Keratinocyte (primary cell): ENCODE measurements around the gene CDH22. TPM values are rescaled to one million over a fixed set of nuclear protein-coding genes. Genes with fewer than 3 reads are reported as not detected.

ENCODE experiments used
- DNase-seq: peaks from one replicate; pipeline ENCODE4 v3.0.0-alpha.2; 2011; ENCODE audit warnings: low read depth, missing footprints, low spot score
- FAIRE-seq: peaks from 2 replicates; lab custom pipeline; 2011; peaks lifted over from hg19 to GRCh38; lab: Jason Lieb, UNC
- H2AFZ ChIP-seq: 2 replicates; pipeline ENCODE4 v1.6.0; 2012; ENCODE audit warnings: low read length, control low read depth, inconsistent platforms; ENCODE audit not compliant: control insufficient read depth
- H3K27ac ChIP-seq: 2 replicates; pipeline ENCODE4 v1.5.1; 2011; ENCODE audit warnings: low read length; ENCODE audit not compliant: control insufficient read depth, insufficient read depth
- H3K27me3 ChIP-seq: 3 replicates; pipeline ENCODE4 v1.6.0; 2011; ENCODE audit warnings: low read length; ENCODE audit not compliant: control insufficient read depth, insufficient read depth; ENCODE audit errors: extremely low read depth
- H3K36me3 ChIP-seq, 2 experiments: 2 replicates in 1 of 2; 3 replicates in 1 of 2; pipeline ENCODE4 v1.5.1; 2011; ENCODE audit warnings: low read length in 2 of 2, mild to moderate bottlenecking in 1 of 2; ENCODE audit not compliant: control insufficient read depth in 2 of 2, insufficient read depth in 2 of 2; ENCODE audit errors: extremely low read depth in 1 of 2
- H3K4me1 ChIP-seq: 3 replicates; pipeline ENCODE4 v1.5.1; 2011; ENCODE audit warnings: low read length; ENCODE audit not compliant: control insufficient read depth, insufficient read depth; ENCODE audit errors: extremely low read depth
- H3K4me2 ChIP-seq: 3 replicates; pipeline ENCODE4 v1.6.0; 2011; ENCODE audit warnings: low read depth, low read length; ENCODE audit not compliant: control insufficient read depth, insufficient read depth; ENCODE audit errors: extremely low read depth
- H3K4me3 ChIP-seq, 3 experiments: fragments of 200-600 bp in 1 of 3; sonication (generic) in 1 of 3; 2 replicates in 2 of 3; 3 replicates in 1 of 3; pipeline ENCODE4 v1.5.1; 2011 to 2016; ENCODE audit warnings: low read length in 3 of 3, mild to moderate bottlenecking in 3 of 3, control low read depth in 2 of 3, inconsistent platforms in 1 of 3, low read depth in 1 of 3, mixed read lengths in 1 of 3, mixed run types in 1 of 3, moderate library complexity in 1 of 3; ENCODE audit not compliant: control insufficient read depth in 2 of 3, insufficient read depth in 2 of 3; ENCODE audit errors: extremely low read depth in 1 of 3
- H3K79me2 ChIP-seq: 2 replicates; pipeline ENCODE4 v1.6.0; 2012; ENCODE audit warnings: low read length; ENCODE audit not compliant: control insufficient read depth, insufficient read depth
- H3K9ac ChIP-seq: 3 replicates; pipeline ENCODE4 v1.6.0; 2011; ENCODE audit warnings: low read length; ENCODE audit not compliant: control insufficient read depth, insufficient read depth; ENCODE audit errors: extremely low read depth
- H3K9me1 ChIP-seq: 3 replicates; pipeline ENCODE4 v1.6.0; 2011; ENCODE audit warnings: low read length; ENCODE audit not compliant: control insufficient read depth, insufficient read depth; ENCODE audit errors: extremely low read depth
- H3K9me3 ChIP-seq: 2 replicates; pipeline ENCODE4 v1.5.1; 2012; ENCODE audit warnings: low read depth, low read length; ENCODE audit not compliant: control insufficient read depth
- H4K20me1 ChIP-seq: 3 replicates; pipeline ENCODE4 v1.6.0; 2011; ENCODE audit warnings: low read length; ENCODE audit not compliant: control insufficient read depth, insufficient read depth; ENCODE audit errors: extremely low read depth
- CTCF ChIP-seq, 3 experiments: IDR thresholded peaks in 1 of 3; conservative IDR thresholded peaks in 1 of 3; optimal IDR thresholded peaks in 1 of 3; 2 replicates in 2 of 3; 3 replicates in 1 of 3; pipeline versions ENCODE3 to v1.5.1; 2011; ENCODE audit warnings: low read length in 3 of 3, mild to moderate bottlenecking in 3 of 3, moderate library complexity in 2 of 3, control low read depth in 1 of 3, inconsistent platforms in 1 of 3; ENCODE audit not compliant: insufficient read depth in 2 of 3; ENCODE audit errors: extremely low read depth in 1 of 3
- EZH2 ChIP-seq: IDR thresholded peaks from one replicate; pipeline ENCODE4 v1.6.1; 2012; ENCODE audit warnings: inconsistent platforms, mild to moderate bottlenecking, low read length, moderate library complexity
- dilution Hi-C: fragments of 300-500 bp; cut with MboI; formaldehyde crosslinking; loops from one replicate; pipeline ENCODE4 v1.7.0; 2020; ENCODE audit warnings: low sequenced_read_pairs; ENCODE audit not compliant: extremely low pct_ligation_motif_present
- polyA plus RNA-seq, 5 experiments: library from polyadenylated mRNA; depleted of rRNA in 3 of 5; stranded (reverse) in 3 of 5; stranded (forward) in 1 of 5; unstranded in 1 of 5; fragments of >200 nt; gene quantifications; 1 replicate in 1 of 5; 2 replicates in 3 of 5; 3 replicates in 1 of 5; pipeline versions ENCODE4 v1.2.1 to v1.2.3, GENCODE V29; 2011 to 2012; ENCODE audit warnings: missing spikeins in 2 of 5, low read depth in 1 of 5, low replicate concordance in 1 of 5

The CDH22 gene
- polyA plus RNA-seq, 1 donor (not counting 4 experiments of a cell fraction or from before 2014, with no cell fraction given), result not detected

DNA sequence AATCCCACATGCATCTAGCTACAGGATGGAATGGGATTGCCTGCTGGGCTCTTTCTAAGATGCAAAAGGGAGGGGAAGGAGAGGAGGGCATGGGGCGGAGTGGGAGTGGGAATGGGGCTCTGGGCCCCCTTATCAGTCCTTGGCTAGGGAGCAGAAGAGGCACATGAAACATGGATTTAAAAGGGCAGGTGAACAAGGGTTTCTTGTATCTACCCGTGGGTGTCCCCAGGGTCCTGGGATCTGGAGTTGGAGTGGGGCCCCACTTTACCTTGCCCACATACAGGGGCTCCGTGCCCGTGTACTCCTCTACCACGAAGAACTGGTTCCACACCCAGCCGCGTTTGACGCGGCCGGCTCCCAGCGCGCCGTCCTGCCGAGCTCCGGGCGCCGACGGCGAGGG, 57.5 kb downstream of the CDH22 start:
- H3K27ac ChIP-seq, result no peak overlapping the region
- H3K4me2 ChIP-seq, result no peak overlapping the region
- dilution Hi-C loops, result no loop called here
- peaks cover 5% of the 10 kb centered on the region for H3K4me1 ChIP-seq
- FAIRE-seq (no peak), DNase-seq (no peak)
- no peaks in the 10 kb centered on the region for H3K79me2 ChIP-seq
- H2AFZ ChIP-seq, result no peak overlapping the region
- no peaks in the 10 kb centered on the region for H4K20me1 ChIP-seq
- H3K4me3 ChIP-seq, result no peak overlapping the region
- TF ChIP-seq CTCF (optimal IDR thresholded peaks at IDR 0.05 in 1 of 3, IDR thresholded peaks at IDR 0.05 in 1 of 3, conservative IDR thresholded peaks at IDR 0.05 in 1 of 3; ENCODE audit: extremely low read depth in 1 of 3, insufficient read depth in 2 of 3, low read length in 3 of 3), result no peak
- no peak for TF ChIP-seq EZH2
- no peaks in the 10 kb centered on the region for H3K9me1 ChIP-seq
- H3K9me3 ChIP-seq, result no peaks in the 10 kb centered on the region
- no peaks in the 10 kb centered on the region for H3K36me3 ChIP-seq
- H3K9ac ChIP-seq, result no peak overlapping the region
- H3K27me3 ChIP-seq, result no peaks in the 10 kb centered on the region

- Histone ChIP-seq H3K27me3 (no peaks in the 10 kb centered on the region), H3K4me3 (no peak overlapping the region), H3K9me1 (no peaks in the 10 kb centered on the region), H3K36me3 (no peaks in the 10 kb centered on the region), H3K4me1 (no peaks in the 10 kb centered on the region), H2AFZ (no peak overlapping the region), H4K20me1 (no peaks in the 10 kb centered on the region), H3K4me2 (no peak overlapping the region), H3K27ac (no peak overlapping the region), H3K9ac (no peak overlapping the region), H3K79me2 (no peaks in the 10 kb centered on the region), H3K9me3 (no peaks in the 10 kb centered on the region)
- no peak for TF ChIP-seq EZH2
- TF ChIP-seq CTCF (optimal IDR thresholded peaks at IDR 0.05 in 1 of 3, IDR thresholded peaks at IDR 0.05 in 1 of 3, conservative IDR thresholded peaks at IDR 0.05 in 1 of 3; ENCODE audit: extremely low read depth in 1 of 3, insufficient read depth in 2 of 3, low read length in 3 of 3), result no peak
- dilution Hi-C loops, result no loop called here
- no peak for FAIRE-seq
- DNase-seq, result no peak
Measured at GRCh38 chr20:46249671-46250070, 58.6 kb downstream of the CDH22 start.
